Effector CD8-positive, alpha-beta T cell (primary cell): ENCODE measurements around the gene HAT1.

Source experiments
- DNase-seq: peaks from one replicate; lab custom pipeline; 2025; lab: John Stamatoyannopoulos, UW

HAT1 gene

GRCh38 chr2:171919453-171919852 is 2.8 kb upstream of the HAT1 start:
- DNase-seq = no peak

- DNase-seq = no peak
Observed at GRCh38 chr2:171921970-171922229, 361 bp upstream of the HAT1 start.

- DNase-seq = no peak
Observed at GRCh38 chr2:171923206-171923605, 945 bp downstream of the HAT1 start.

- no peak for DNase-seq
Observed at GRCh38 chr2:171924170-171924942, 2.1 kb downstream of the HAT1 start.

GRCh38 chr2:171930385-171930784 is 8.1 kb downstream of the HAT1 start:
- no peak for DNase-seq

- DNase-seq = no peak
Observed at GRCh38 chr2:171939058-171939742, 16.9 kb downstream of the HAT1 start.

- DNase-seq = no peak
Observed at GRCh38 chr2:171939743-171940071, 17.4 kb downstream of the HAT1 start.

GRCh38 chr2:171941316-171941699 is 19.0 kb downstream of the HAT1 start:
- DNase-seq = no peak

GRCh38 chr2:171943869-171944268 is 21.6 kb downstream of the HAT1 start:
- DNase-seq = no peak

GRCh38 chr2:171952276-171952675 is 30.0 kb downstream of the HAT1 start:
- DNase-seq = no peak

GRCh38 chr2:171952748-171953147 is 30.5 kb downstream of the HAT1 start:
- DNase-seq = no peak

- DNase-seq = no peak
Observed at GRCh38 chr2:171956135-171956825, 34.0 kb downstream of the HAT1 start.

- no peak for DNase-seq
Observed at GRCh38 chr2:171957061-171957460, 34.8 kb downstream of the HAT1 start.

GRCh38 chr2:171958475-171958874 is 36.2 kb downstream of the HAT1 start:
- DNase-seq = no peak

GRCh38 chr2:171959998-171960397 is 37.7 kb downstream of the HAT1 start:
- no peak for DNase-seq

GRCh38 chr2:171960570-171960969 is 38.3 kb downstream of the HAT1 start:
- DNase-seq = no peak

- no peak for DNase-seq
Observed at GRCh38 chr2:171963198-171963597, 40.9 kb downstream of the HAT1 start.

- no peak for DNase-seq
Observed at GRCh38 chr2:171964308-171964707, 42.0 kb downstream of the HAT1 start.

- DNase-seq = no peak
Observed at GRCh38 chr2:171965238-171965637, 43.0 kb downstream of the HAT1 start.

GRCh38 chr2:171965661-171966060 is 43.4 kb downstream of the HAT1 start:
- DNase-seq = no peak

GRCh38 chr2:171966235-171966634 is 44.0 kb downstream of the HAT1 start:
- no peak for DNase-seq

- no peak for DNase-seq
Observed at GRCh38 chr2:171966688-171967087, 44.4 kb downstream of the HAT1 start.

- DNase-seq = no peak
Observed at GRCh38 chr2:171968509-171968908, 46.2 kb downstream of the HAT1 start.
